GM12801 (cell line): Measurements from ENCODE around the gene SGK1.

Experiments used
- CTCF ChIP-seq: IDR thresholded peaks from one replicate; pipeline ENCODE4 v1.5.1; 2011; ENCODE audit warnings: control low read depth; ENCODE audit not compliant: insufficient read length; ENCODE audit errors: extremely low read depth

The SGK1 gene

GRCh38 chr6:134217105-134217797 is 100.7 kb downstream of the SGK1 start:
- no peak for TF ChIP-seq CTCF

GRCh38 chr6:134216301-134217010 is 101.5 kb downstream of the SGK1 start:
- TF ChIP-seq CTCF, result no peak

GRCh38 chr6:134211297-134211696 is 106.6 kb downstream of the SGK1 start:
- TF ChIP-seq CTCF, result no peak

- TF ChIP-seq CTCF, result no peak
Observed at GRCh38 chr6:134207421-134207820, 110.5 kb downstream of the SGK1 start.

- no peak for TF ChIP-seq CTCF
Observed at GRCh38 chr6:134205366-134205765, 112.5 kb downstream of the SGK1 start.

- no peak for TF ChIP-seq CTCF
Observed at GRCh38 chr6:134204031-134204430, 113.9 kb downstream of the SGK1 start.

GRCh38 chr6:134201716-134202115 is 116.2 kb downstream of the SGK1 start:
- TF ChIP-seq CTCF, result no peak
